HG03442 (cell line): Measurements from ENCODE around the gene DGUOK.
"Not testable (repeated sequence)": the region's sequence is repeated elsewhere in the genome, so short reads cannot be mapped to it uniquely, and the experiment has no call there.

Experiments
- ATAC-seq: cut with Tn5 transposase; IDR thresholded peaks from one replicate; pipeline ENCODE4 v1.9.1; 2021; ENCODE audit warnings: mild to moderate bottlenecking, moderate library complexity; ENCODE audit not compliant: unreplicated experiment

The DGUOK gene

GRCh38 chr2:73899801-73900336, 26.8 kb upstream of the DGUOK start:
- no peak for ATAC-seq

DNA sequence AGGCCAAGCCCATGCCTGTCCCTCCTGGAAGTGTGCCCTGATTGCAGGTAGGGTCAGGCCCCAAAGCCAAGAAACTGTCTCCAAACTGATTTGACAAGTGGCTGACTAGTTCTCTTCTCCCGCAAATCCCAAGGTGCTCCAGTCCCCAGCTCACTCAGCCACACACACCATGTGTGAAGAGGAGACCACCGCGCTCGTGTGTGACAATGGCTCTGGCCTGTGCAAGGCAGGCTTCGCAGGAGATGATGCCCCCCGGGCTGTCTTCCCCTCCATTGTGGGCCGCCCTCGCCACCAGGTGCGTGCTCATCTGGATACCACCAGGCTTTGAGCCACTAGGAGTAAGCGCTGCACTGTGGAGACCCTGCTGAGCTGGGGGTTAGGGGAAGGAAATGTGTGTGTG, 25.5 kb upstream of the DGUOK start:
- ATAC-seq, result no peak

DNA sequence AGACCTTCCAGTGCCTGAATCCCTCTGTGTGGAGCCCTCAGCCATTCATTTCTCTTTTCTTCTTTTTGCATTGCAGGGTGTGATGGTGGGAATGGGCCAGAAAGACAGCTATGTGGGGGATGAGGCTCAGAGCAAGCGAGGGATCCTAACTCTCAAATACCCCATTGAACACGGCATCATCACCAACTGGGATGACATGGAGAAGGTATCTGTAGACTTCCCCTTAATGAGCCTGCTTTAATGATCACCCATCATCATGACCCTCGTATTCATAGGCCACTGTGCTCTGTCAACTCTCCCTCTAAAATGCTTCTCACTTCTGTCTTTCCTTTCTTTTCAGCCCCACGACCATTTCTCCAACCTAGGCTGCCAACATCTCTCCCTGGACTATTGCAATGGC, 24.4 kb upstream of the DGUOK start:
- ATAC-seq, result no peak

DNA sequence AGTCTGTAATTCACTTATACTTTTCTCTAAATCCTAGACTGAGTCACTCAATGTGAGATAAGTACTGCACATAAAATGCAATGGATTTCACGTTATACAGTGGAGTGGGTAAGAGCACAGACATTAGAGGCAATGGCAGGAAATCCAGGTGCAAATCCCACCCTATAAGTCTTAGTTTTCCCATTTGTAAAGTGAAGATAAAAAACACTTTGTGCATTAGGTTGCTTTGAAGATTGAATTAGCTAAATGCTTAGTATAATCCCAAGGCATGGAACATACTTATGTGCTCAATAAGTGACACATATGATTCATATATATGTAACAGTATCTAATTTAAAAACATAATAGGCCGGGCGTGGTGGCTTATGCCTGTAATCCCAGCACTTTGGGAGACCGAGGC, 23.4 kb upstream of the DGUOK start:
- ATAC-seq, result no peak

DNA sequence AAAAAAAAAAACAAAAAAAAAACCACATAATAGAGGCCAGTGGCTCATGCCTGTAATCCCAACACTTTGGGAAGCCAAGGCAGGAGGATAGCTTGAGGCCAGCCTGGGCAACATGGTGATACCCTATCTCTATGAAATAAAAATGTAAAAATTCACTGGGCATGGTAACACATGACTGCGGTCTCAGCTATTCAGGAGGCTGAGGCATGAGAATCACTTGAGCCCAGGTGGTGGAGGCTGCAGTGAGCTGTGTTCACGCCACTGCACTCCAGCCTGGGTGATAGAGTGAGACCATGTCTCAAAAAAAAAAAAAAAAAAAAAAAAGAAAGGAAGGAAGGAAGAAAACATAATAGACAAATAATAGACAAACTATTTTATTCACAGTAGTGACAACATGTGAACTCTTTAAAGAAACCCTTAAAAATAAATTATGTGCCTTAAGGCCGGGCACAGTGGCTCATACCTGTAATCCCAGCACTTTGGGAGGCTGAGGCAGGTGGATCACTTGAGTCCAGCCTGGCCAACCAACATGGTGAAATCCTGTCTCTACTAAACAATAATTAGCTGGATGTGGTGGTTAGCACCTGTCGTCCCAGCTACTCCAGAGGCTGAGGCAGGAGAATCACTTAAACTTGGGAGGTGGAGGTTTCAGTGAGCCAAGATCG, 22.6 kb upstream of the DGUOK start:
- ATAC-seq, result not testable (repeated sequence)

DNA sequence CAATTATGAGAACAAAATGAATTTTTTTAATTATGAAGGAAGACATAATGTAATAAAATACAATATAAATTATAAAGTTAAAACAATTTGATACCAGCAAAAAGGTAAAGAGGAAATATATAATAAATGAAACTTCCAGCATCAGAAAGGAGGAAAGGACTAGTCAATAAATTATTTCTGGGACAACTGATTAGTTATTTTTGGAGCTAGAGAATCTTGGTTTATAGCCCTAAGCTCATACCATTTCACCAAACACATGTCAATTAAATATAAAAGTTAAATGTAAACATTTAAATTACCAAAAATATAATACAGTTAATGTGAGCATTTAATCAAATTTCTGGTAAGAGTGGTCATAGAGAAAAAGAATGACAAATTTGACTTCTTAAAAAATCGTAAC, 21.7 kb upstream of the DGUOK start:
- no peak for ATAC-seq

- no peak for ATAC-seq
These were observed 19.7 kb upstream of the DGUOK start for GRCh38 chr2:73906847-73907505.

GRCh38 chr2:73907840-73908452, 18.7 kb upstream of the DGUOK start:
- peak; percentile 64 for ATAC-seq

GRCh38 chr2:73908689-73909652, 17.7 kb upstream of the DGUOK start:
- ATAC-seq, result no peak

GRCh38 chr2:73910873-73911547, 15.7 kb upstream of the DGUOK start:
- no peak for ATAC-seq

DNA sequence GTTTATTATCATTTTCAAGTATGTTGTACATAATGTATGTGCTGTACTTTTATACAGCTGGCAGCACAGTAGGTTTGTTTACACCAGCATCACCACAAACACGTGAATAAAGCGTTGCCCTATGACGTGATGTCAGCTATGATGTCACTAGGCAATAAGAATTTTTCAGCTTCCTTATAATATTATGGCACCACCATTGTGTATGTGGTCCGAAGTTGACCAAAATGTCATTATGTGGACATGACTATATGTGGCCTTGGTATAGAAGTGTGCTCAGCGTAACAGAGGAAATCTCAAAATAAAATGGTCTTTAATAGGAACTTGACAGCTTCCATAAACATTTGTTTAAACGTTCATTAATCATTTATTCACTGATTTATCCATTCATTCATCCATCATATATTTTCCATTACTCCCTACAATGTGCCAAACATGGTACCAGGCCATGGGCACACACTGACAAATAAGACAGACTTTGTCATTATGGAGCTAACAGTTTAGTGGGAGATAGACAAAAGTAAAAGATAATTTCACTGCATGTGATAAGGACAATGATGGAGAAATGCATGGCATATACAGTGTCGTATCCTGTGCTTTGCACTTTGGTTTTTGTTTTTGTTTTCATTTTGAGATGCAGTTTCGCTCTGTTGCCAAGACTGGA, 15.0 kb upstream of the DGUOK start:
- ATAC-seq, result no peak

- no peak for ATAC-seq
These were observed 13.1 kb upstream of the DGUOK start for GRCh38 chr2:73913414-73914054.

DNA sequence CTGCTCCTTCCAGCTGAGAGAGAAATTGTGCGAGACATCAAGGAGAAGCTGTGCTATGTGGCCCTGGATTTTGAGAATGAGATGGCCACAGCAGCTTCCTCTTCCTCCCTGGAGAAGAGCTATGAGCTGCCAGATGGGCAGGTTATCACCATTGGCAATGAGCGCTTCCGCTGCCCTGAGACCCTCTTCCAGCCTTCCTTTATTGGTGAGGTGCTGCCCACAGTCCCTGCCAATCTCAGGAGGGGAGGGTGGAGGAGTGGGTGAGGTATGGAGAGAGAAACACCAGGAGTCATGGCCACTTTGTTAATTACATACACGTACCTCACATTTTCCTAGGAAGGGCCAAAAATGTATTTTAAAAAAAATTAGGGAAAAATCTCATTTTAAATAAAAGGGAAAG, 12.0 kb upstream of the DGUOK start:
- no peak for ATAC-seq

DNA sequence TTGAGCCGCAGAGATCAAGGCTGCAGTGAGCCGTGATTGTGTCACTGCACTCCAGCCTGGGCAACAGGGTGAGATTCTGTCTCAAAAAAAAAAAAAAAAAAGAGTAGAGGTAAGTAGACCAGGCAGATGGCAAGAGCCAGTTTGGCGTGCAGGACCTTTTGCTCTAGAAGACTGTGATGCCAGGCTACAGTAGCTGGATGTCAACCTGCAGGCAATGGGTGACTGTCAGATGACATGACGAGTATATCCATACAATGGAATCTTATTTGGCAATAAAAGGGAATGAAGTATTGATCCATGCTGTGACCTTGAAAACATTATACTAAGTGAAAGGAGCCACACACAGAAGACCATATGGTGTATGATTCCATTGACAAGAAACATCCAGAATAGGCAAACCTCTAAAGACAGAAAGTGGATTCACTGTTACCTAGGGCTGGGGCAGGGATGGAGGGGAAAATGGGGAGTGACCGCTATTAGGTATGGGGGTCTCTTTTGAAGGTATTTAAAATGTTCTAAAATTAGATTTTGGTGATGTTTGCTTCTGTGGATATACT, 11.2 kb upstream of the DGUOK start:
- ATAC-seq, result no peak

DNA sequence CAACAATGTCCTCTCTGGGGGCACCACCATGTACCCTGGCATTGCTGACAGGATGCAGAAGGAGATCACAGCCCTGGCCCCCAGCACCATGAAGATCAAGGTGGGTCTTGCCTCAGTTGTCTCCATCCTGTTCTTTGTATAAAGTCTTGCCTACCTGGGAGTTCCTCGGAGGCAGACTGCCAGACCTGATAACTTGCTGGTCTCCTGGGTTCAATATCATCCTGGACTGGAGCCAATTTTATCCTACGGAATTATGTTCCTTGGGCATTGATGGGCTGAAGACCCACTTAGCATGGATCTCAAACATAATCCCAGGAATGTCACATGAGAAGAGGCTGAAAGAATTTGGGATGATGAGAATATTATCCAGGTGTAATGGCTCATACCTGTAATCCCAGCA, 10.0 kb upstream of the DGUOK start:
- ATAC-seq, result no peak

DNA sequence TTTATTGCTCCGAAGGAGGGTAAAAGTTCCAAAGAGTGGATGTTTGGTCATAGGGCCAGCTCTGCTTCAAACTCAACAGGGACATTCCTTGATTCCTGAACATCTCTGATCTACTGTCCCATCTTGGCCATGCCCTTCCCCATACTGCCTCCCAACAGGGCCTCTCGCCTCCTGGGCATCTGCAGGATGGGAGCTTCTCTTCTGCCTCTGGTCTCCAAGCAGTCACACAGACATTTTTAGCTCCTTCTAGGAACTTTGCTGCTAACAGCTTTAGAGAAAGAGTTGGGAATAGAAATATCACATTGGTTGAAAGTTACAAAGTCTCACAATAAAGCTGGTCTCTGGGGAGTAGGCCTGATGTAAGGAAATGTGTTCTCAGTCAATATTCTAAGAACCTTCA, 9.4 kb upstream of the DGUOK start:
- no peak for ATAC-seq

DNA sequence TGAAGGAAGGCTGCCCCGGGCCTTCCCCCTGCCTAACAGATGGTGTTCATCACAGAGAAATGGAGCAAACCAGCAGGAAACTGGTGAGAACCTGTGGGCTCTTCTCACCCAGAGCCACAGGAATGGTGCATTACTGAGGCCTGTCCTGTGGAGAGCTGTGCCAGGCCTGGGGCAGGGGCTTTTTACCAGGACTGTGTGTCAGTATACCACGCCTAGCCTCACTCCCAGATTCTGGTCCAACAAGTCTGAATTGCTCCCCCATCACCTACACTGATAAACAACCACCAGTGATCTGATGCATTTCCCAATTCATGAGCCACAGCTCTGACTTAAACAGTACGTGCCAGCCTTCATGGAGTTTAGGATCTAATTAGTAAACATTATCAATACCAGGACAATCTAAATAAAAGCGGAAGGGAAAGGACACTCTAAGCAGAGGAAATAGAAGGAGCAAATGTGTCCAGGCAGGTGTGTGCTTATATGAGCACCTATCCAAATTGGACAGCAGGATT, 8.9 kb upstream of the DGUOK start:
- ATAC-seq, result no peak

DNA sequence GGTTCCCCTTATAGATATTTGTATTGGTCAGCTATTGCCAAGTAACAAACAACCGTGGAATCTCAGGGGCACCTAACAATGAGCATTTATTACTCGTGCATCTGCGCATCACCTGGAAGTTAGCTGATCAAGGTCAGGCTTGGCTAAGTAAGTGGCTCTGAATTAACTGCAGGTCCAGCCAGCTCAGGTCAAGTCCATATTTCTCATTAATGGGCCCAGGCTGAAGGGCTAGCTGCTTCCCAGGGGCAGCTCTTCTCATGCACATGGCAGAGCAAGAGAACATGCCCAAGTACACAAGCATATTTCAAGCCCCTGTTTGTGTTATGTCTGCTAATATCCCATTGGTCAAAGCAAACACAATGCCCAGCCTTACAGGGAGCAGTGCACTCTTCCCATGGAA, 7.8 kb upstream of the DGUOK start:
- no peak for ATAC-seq
